DMS 273 treated with DMSO at 0.1 percent for 48 hours (cell line): ENCODE results near the gene ABCG5.

Experiments used
- DNase-seq: peaks from one replicate; lab custom pipeline; 2025; lab: John Stamatoyannopoulos, UW

Gene ABCG5

DNA sequence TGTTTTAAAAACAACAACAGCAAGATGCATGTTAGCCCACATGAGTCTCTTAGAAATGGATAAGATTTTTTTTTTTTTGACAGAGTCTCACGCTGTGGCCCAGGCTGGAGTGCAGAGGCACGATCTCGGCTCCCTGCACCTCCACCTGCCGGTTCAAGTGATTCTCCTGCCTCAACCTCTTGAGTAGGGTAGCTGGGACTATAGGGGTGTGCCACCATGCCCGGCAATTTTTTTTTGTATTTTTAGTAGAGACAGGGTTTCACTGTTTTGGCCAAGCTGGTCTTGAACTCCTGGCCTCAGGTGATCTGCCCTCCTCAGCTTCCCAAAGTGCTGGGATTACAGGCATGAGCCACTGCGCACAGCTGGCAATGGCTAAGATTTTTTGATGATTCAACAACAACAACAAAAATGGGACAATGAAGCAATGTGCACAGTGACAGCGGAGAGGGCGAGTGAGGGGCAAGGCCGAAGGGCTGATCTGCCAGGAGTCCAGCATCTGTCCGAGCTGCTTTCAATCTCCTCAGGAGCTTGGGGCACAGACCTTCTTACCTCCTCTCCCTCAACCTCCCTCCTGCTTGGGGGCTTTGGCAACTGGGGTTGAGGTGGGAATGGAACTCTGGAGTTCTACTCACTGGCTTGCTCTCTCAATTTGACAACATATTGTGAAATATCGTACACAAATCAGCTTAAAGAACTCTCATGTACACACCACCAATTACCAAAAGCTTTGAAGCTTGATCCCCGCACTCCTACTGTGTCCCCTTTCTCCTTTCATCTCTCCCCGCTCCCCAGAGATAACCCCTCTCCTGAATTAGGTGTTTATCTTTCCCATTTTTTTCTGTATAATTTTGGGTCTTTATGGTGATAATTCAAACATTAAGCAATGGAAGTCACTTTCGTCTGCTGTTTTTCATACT lies 3.6 kb upstream of the ABCG5 start:
- DNase-seq, result no peak

DNA sequence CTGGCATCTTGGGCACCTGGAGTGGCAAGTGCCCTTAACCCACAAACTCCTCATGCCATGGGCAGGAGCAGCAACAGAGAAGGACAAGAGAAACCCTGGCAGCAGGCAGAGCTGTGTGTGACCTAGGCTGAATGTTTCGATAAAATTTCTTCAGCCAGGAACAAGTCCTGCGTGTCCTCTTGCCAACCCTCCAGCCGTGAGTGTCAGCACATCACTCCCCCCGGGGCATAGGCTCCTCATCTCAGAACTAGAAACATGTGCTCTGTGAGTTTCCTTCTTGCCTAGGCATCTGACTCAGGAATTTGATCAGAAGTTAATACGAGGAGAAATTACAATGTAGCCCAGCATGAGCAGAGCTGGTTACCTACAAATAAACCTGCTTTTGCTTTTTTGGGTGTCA lies 2.3 kb upstream of the ABCG5 start:
- no peak for DNase-seq

- no peak for DNase-seq
These were observed 1.3 kb upstream of the ABCG5 start for GRCh38 chr2:43839776-43840564.

DNA sequence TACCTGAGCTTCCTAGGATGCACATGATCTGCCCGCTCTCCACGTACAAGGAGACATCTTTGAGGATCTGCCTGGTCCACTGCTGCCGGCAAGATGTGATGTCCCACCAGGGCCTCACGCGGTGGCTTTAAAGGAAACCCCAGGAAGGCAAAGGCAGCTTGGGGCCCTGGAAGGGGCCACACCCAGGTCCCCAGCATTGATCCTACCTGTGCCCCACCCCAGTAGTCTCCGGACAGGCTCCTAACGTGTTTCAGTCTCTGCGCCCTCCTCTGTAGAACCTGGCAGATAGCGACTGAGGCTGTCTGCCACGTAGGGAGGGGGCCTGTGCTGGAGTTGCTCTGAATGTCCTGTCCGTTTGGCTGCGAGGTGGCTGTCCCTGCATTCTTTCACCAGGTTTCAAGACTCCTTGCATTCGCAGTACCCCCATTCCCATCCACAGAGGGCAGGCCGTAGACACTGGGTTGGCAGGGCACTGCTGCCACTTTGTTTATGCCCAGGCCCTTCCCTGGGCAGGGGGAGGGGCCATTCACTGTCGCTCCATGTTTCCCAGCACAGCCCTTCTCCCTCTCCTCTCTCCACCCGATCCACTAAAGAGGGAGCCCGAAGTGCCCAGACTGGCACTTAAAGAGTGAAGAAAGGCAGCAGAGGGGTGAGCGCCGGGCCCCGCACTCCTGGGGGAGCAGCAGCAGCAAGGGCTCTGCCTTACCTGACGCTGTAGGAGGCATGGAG lies 644 bp downstream of the ABCG5 start:
- DNase-seq, result no peak

DNA sequence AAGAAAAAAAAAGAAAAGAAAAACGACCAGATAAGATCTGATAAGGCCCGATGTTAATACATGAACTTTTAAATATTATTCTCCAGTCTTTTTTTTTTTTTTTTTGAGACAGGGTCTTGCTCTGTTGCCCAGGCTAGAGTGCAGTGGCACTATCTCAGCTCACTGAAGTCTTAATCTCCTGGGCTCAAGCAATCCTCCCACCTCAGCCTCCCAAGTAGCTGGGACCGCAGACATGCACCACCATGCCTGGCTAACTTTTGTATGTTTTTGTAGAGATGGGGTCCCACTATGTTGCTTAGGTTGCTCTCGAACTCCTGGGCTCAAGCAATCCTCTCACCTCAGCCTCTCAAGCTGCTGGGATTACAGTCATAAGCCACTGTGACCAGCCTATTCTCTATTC lies 1.6 kb downstream of the ABCG5 start:
- DNase-seq, result no peak

DNA sequence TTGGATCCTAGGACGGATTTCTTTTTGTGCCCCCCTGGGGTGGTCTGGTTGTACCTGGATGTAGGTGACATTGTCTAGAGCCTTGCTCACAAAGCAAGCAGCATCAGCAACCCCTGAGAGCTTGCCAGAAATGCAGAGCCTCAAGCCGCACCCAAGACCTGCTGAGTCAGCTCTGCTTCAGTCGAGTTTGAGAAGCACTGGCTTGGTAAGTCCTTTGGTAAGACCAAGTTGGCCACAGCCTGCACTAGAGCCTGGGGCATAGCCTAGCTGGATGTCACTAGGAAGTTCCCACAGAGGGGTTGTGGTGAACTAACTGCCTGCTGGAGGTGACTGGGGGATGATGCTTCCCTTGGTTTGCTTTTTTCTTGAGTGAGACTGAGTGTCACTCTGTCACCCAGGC lies 6.2 kb downstream of the ABCG5 start:
- no peak for DNase-seq

DNA sequence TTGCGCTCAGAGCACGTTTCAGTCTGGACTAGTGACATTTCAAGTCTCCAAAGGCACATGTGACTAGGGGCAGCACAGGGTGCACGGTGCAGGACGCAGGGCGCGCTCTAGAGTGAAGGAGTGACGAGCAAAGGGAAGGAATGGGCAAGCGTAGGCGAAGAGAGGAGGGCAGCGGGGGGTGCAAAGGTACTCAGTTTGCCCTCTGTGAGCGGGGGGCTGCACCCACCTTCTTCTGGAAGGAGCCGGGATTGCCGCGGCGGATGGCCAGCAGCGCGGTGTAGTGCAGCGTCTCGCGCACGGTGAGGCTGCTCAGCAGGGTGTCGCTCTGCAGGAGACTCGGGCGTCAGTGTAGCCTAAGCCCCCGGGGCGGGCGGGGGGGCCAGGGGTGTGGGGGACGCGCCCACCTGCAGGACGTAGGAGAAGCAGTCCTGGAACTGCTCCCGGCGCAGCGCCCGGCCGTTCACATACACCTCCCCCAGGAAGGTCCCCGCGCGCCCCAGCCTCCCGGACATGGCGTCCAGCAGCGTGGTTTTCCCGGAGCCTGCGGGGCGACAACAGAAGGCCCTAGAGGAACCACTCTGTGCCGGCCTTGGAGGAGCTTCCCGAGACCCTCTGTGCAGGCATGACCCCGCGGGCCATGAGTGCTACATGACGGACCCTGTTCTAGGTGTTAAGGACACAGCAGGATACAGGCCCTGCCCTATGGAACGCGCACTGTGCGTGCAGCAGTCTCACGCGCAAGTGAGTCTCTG lies 6.9 kb downstream of the ABCG5 start:
- DNase-seq, result no peak

- no peak for DNase-seq
These were observed 12.1 kb downstream of the ABCG5 start for GRCh38 chr2:43826305-43827250.

DNA sequence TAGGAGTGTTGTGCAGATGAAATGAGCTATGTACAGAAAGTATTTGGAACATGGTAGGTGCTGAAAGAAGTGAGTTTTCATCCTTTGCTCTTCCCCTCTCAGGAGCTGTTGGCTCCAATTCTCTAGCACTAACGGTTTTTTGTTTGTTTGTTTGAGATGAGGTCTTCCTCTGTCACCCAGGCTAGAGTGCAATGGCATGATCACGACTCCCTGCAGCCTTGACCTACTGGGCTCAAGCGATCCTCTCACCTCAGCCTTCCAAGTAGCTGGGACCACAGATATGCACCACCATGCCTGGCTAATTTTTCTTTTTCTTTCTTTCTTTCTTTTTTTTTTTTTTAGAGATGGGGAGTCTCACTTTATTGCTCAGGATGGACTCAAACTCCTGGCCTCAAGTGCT lies 12.8 kb downstream of the ABCG5 start:
- no peak for DNase-seq

GRCh38 chr2:43824951-43825493 lies 13.6 kb downstream of the ABCG5 start:
- DNase-seq, result no peak

DNA sequence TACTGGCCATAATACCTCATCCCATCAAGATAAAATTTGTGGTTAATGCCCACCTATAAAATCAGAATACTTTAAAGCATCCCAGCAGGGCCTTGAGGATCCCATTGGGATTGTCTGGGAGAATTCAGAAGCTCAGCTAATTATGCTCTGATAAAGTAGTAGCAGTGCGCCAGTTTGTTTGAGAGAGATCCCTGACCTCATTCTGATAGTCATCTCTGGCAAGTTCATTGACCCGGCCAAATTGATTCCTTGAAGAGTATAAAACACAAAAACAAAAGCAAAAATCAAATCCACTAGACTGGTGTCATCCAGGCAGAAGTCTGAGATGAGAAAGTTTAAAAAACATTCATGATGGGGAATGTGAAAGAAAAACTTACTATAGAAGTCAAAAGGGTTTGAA lies 14.1 kb downstream of the ABCG5 start:
- no peak for DNase-seq

DNA sequence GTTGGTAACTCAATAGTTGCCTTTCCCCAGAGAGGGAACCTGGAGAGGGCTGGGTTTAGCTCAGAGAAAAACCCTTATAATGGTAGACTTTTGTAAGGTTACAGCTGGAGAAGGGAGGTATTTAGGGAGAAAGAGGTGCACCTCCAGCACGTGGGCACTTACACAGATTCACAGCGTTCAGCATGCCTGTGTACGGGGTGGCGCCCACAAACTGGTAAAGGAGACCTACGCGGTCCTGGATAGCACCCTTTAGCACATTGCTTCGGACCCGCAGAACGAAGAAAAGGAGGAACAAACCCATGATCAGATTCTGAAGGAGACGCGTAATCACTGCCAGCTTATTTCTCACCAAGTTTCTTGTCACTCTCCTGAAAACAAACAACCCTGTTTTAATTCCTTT lies 14.9 kb downstream of the ABCG5 start:
- no peak for DNase-seq

DNA sequence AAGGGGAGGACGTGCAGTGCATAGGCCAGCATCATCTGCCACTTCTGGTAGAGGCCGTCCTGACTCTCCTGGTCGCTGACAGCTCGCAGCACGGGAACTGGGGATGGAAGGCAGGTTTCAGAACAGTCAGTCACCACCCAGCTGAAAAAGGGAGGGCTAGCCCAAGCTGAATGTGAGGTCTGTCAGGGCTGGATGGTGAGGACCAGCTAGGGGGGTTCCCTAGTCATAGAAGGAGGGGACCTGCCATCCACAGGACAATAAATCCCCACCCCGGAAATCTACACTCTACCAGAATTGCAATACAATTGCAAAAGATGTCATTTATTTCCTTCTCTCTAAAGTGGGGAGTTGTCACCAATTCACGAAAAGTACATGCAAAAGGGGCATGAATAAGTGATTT lies 15.8 kb downstream of the ABCG5 start:
- DNase-seq, result no peak

GRCh38 chr2:43819491-43820163 lies 19.0 kb downstream of the ABCG5 start:
- no peak for DNase-seq

GRCh38 chr2:43818761-43819160 lies 19.9 kb downstream of the ABCG5 start:
- DNase-seq, result no peak

DNA sequence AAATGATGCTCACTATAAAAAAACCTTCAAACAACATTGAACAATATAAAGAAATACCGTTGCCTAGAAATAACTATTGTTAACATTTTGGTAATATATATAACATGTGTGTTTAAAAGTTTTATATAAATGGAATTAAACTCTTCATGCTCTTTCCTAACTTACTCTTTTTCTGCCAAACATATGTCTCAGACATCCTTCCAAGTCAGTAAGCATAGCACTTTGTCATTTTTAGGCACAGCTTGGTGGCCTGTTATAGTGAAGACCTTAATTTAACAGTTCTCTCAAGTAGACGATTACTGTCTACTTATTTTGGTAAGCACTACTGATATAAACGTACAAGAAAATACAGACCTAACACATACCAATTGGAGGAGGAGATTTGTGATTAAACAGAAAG lies 23.9 kb downstream of the ABCG5 start:
- DNase-seq, result no peak

GRCh38 chr2:43812947-43813346 lies 25.7 kb downstream of the ABCG5 start:
- DNase-seq, result no peak

DNA sequence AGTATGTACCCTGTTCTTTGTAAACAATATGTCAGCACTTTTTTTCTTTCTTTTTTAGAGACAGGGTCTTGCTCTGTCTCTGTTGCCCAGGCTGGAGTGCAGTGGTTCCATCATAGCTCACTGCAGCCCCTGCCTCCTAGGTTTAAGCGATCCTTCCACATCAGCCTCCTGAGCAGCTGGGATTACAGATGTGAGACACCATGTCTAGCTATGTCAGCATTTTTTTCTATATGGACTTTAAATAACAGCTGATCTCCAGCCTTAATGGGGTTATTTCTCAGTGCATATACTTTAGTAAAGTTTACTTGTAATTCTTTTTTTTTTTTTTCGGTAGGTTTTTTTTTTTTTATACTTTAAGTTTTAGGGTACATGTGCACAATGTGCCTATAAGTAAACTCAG lies 26.6 kb downstream of the ABCG5 start:
- no peak for DNase-seq

GRCh38 chr2:43810888-43811287 lies 27.8 kb downstream of the ABCG5 start:
- DNase-seq, result no peak

- no peak for DNase-seq
These were observed 28.2 kb downstream of the ABCG5 start for GRCh38 chr2:43810452-43810851.
